Jurkat, Clone E6-1 (cell line): ENCODE measurements around the gene PSMA7.

ENCODE experiments used
- DNase-seq: peaks from one replicate; pipeline ENCODE4 v3.0.0-alpha.2; 2011; ENCODE audit warnings: low read depth, low spot score
- H3K4me3 ChIP-seq: 2 replicates; pipeline ENCODE4 v1.5.1; 2011; ENCODE audit warnings: mild to moderate bottlenecking, low read length, control low read depth, moderate library complexity

PSMA7 gene

GRCh38 chr20:62174021-62174804, 31.0 kb upstream of the PSMA7 start:
- no peak for DNase-seq
- no peak overlapping the region for H3K4me3 ChIP-seq

DNA sequence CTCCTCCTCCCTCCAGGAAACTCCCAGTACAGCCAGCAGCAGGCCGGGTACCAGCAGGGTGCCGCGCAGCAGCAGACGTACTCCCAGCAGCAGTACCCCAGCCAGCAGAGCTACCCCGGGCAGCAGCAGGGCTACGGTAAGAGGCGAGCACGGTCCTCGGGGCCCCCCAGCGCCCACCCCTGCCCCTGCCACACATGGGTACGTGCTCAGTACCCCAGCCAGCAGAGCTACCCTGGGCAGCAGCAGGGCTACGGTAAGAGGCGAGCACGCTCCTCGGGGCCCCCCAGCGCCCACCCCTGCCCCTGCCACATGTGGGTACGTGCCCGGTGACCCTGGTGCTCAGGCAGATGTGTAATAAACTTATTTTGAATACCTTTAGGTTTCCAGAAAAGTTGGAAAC, 29.5 kb upstream of the PSMA7 start:
- no peak for DNase-seq

DNA sequence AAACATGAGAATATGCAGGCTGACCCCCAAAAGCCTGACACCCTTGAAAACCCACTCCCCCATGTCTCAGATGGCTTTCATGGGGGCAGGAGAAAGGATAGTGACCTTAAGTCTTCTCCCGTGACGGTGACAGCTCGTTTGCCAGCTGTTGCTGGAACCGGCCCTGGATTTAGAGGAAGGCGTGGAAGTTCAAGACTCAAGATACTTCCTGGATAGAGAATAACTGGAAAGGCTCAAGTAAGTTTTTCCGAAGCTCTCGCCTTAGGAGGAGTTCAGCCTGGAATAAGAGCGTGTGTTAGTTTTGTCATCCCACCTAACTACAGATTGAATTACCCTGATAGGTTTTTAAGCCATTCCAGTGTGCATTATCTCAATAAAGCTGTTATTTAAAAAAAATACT, 28.1 kb upstream of the PSMA7 start:
- no peak for DNase-seq
- H3K4me3 ChIP-seq = no peak overlapping the region

More for the DNA sequence above, 29.5 kb upstream of the PSMA7 start:
- no peak overlapping the region for H3K4me3 ChIP-seq

- no peak overlapping the region for H3K4me3 ChIP-seq
- no peak for DNase-seq
Observed at GRCh38 chr20:62170536-62170935, 27.3 kb upstream of the PSMA7 start.

- no peak overlapping the region for H3K4me3 ChIP-seq
- DNase-seq = no peak
Observed at GRCh38 chr20:62168890-62169435, 25.8 kb upstream of the PSMA7 start.

- no peak overlapping the region for H3K4me3 ChIP-seq
- DNase-seq = peak; percentile 19
Observed at GRCh38 chr20:62168061-62168460, 24.9 kb upstream of the PSMA7 start.

GRCh38 chr20:62167474-62167873, 24.3 kb upstream of the PSMA7 start:
- no peak for DNase-seq
- no peak overlapping the region for H3K4me3 ChIP-seq

DNA sequence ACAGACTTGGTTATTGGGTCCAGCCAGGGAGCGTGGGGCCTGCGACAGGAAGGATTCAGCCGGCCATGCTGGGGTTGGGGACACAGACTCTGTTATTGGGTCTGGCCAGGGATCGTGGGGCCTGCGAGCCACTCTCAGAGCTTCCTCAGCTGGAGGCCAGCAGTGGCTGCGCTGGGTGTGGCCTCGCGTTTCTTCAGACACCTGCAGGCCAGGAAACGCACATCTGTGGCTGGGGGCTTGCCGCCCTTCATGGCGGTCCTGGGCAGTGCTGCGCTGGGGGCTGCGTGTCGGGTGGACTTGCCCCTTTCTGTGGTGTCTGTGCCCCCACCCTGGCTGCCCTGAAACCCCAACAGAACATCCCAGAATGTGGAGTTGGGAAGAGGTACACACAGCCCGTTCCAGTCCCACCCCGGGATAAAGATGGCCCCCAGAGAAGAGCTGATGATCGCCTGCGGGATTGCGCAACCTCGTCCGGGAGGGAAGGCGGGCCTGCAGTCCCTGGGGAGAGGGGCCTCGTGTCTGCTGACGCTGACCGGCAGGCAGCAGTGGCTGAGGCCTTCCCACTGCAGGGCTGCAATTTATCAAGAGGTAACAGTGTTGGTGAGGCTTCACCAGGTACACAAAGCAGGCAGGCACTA, 22.7 kb upstream of the PSMA7 start:
- DNase-seq = no peak
- no peak overlapping the region for H3K4me3 ChIP-seq

GRCh38 chr20:62164879-62165761, 21.9 kb upstream of the PSMA7 start:
- DNase-seq = no peak
- H3K4me3 ChIP-seq = no peak overlapping the region

GRCh38 chr20:62163986-62164762, 21.0 kb upstream of the PSMA7 start:
- H3K4me3 ChIP-seq = no peak overlapping the region
- no peak for DNase-seq

GRCh38 chr20:62163485-62163865, 20.3 kb upstream of the PSMA7 start:
- no peak overlapping the region for H3K4me3 ChIP-seq
- DNase-seq = no peak

DNA sequence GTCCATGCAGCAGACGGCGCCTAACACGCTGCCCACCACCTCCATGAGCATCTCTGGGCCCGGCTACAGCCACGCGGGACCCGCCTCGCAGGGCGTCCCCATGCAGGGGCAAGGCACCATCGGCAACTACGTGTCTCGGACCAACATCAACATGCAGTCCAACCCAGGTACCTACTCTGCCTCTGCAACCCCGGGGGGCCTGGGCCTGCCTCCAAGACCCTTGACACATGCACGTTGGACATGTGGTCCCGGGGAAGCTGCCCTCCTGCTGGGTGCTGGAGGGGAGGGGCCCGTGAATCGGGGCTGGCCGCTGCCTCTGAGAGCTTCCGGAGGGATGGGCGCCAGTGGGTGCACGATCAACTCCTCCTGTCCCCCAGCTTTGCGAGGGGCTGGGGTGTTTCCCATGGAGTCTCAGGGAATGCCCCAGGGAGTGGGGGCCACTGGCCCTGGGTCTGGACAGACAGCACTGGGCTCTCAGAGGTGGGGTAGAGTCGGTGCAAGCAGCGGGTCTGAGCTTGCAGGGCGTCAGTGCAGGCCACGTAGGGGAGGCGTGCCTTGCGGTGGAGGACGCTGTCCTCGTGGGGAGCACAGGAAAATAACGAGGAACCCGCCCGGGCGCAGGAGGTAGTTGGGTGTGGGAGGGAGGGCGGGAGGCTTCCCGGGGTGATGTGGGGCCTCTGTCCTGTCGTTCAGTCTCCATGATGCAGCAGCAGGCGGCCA, 19.7 kb upstream of the PSMA7 start:
- DNase-seq = no peak
- no peak overlapping the region for H3K4me3 ChIP-seq

DNA sequence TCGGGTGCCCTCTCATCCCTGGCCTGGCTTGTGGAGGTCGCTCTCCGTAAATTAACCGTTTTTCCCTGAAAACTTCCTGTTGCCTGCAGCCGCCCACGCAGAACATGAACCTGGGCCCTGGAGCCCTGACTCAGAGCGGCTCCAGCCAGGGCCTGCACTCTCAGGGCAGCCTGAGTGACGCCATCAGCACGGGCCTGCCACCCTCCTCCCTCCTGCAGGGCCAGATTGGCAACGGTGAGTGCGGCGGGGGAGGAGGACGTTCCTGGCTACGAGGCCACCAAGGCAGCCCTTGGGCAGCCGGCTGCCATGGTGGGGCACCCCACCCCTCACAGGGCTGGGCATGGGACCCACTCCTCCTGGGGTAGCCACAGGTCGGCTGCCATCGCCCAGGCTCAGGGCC, 18.2 kb upstream of the PSMA7 start:
- no peak for DNase-seq
- H3K4me3 ChIP-seq = no peak overlapping the region

GRCh38 chr20:62160876-62161275, 17.7 kb upstream of the PSMA7 start:
- DNase-seq = no peak
- no peak overlapping the region for H3K4me3 ChIP-seq

GRCh38 chr20:62160253-62160652, 17.1 kb upstream of the PSMA7 start:
- no peak overlapping the region for H3K4me3 ChIP-seq

GRCh38 chr20:62159839-62160238, 16.6 kb upstream of the PSMA7 start:
- DNase-seq = no peak
- no peak overlapping the region for H3K4me3 ChIP-seq

More at GRCh38 chr20:62160253-62160652, 17.1 kb upstream of the PSMA7 start:
- no peak for DNase-seq

- DNase-seq = no peak
- no peak overlapping the region for H3K4me3 ChIP-seq
Observed at GRCh38 chr20:62159052-62159451, 15.9 kb upstream of the PSMA7 start.

- DNase-seq = no peak
- no peak overlapping the region for H3K4me3 ChIP-seq
Observed at GRCh38 chr20:62158541-62158940, 15.3 kb upstream of the PSMA7 start.
